ENCODE measurements around the gene PIP5K1C. TPM values are rescaled to one million over a fixed set of nuclear protein-coding genes. Genes with fewer than 3 reads are reported as not detected.

PIP5K1C gene
- total RNA-seq, 1 experiment from 2014 or later: 20.0 TPM

DNA sequence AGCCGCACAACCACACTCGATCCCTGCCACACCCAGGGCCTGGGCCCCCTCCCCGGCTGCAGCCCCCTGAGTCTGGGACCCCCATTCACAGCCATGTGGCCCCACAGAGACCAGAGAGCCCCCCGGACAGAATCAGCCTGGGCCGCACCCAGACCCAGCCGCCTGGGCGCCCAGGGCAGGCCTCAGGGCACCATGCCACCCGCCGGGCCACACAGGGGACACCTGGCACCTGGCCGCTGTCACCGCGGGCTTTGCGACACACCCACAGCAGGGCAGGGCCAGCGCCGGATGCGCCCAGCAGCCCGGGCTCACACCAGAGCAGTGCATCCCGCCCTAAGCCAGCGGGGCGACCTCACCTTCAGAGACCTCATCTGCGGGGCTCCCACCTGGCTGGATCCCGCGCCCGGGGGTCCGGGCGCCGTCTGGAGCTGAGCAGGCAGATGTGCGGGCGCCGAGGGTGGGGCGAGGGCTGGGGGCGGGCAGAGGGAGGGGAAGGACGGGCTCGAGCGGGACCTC lies 94.0 kb downstream of the PIP5K1C start:
- Histone ChIP-seq H3K9me2 (ENCODE audit: insufficient read depth) (no peaks in the 10 kb centered on the region), H3K27me3 (ENCODE audit: insufficient read depth, low read depth) (no peaks in the 10 kb centered on the region), H3K4me3 (peak overlapping the region; percentile 33; the same call in 1 of the 2 replicates), H3F3A (ENCODE audit: insufficient read depth, low read depth) (0 out of 2 replicates have a peak, but pooled peaks cover 7% of the 10 kb centered on the region), H4K20me1 (ENCODE audit: insufficient read depth) (no peaks in the 10 kb centered on the region), H3K4me2 (peak overlapping the region; percentile 68), H3K36me3 (ENCODE audit: low read depth) (no peaks in the 10 kb centered on the region), H3K79me2 (ENCODE audit: low read depth) (no peaks in the 10 kb centered on the region), H3K27ac (no peak overlapping the region), H3K9me3 (ENCODE audit: insufficient read depth, low read depth) (no peaks in the 10 kb centered on the region), H3K4me1 (replicated peaks; ENCODE audit: insufficient read depth) (0 out of 2 replicates have a peak, but pooled peaks cover 3% of the 10 kb centered on the region), H2AFZ (peak overlapping the region; percentile 62; the same call in 1 of the 2 replicates)
- intact Hi-C loops (cut with micrococcal nuclease; ENCODE audit: unreplicated experiment): no loop called here
- ChIA-PET CTCF (no interaction called here), POLR2A (ENCODE audit: unreplicated experiment) (no interaction called here)
- DNase-seq: peak; percentile 40 to 69
- no TSS peak for BruUV-seq (replicated peaks)
- TF ChIP-seq, protein P1, sequence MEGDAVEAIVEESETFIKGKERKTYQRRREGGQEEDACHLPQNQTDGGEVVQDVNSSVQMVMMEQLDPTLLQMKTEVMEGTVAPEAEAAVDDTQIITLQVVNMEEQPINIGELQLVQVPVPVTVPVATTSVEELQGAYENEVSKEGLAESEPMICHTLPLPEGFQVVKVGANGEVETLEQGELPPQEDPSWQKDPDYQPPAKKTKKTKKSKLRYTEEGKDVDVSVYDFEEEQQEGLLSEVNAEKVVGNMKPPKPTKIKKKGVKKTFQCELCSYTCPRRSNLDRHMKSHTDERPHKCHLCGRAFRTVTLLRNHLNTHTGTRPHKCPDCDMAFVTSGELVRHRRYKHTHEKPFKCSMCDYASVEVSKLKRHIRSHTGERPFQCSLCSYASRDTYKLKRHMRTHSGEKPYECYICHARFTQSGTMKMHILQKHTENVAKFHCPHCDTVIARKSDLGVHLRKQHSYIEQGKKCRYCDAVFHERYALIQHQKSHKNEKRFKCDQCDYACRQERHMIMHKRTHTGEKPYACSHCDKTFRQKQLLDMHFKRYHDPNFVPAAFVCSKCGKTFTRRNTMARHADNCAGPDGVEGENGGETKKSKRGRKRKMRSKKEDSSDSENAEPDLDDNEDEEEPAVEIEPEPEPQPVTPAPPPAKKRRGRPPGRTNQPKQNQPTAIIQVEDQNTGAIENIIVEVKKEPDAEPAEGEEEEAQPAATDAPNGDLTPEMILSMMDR (conservative IDR thresholded peaks at IDR 0.05): no peak
- TF ChIP-seq EZH2 (IDR thresholded peaks at IDR 0.05; ENCODE audit: low read depth): no peak

DNA sequence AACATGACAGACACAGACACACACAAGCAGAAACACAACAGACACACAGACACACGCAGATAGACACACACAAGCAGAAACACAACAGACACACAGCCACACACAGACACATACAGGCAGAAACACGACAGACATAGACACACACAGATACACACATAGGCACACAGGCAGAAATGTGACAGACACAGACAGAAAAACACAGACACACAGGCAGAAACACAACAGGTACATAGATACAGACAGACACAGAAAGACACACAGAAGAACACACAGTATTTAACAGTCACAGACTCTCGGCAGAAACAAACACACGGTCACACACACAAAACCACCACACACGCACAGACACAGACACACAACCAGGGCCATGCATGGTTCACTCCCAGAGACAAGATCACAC lies 94.5 kb downstream of the PIP5K1C start:
- intact Hi-C loops (cut with micrococcal nuclease; ENCODE audit: unreplicated experiment): no loop called here
- Histone ChIP-seq H3K4me1 (replicated peaks; ENCODE audit: insufficient read depth) (0 out of 2 replicates have a peak, but pooled peaks cover 3% of the 10 kb centered on the region), H3K9me2 (ENCODE audit: insufficient read depth) (no peaks in the 10 kb centered on the region), H4K20me1 (ENCODE audit: insufficient read depth) (no peaks in the 10 kb centered on the region), H2AFZ (no peak overlapping the region), H3K79me2 (ENCODE audit: low read depth) (no peaks in the 10 kb centered on the region), H3K36me3 (ENCODE audit: low read depth) (no peaks in the 10 kb centered on the region), H3K4me3 (no peak overlapping the region), H3K27ac (no peak overlapping the region), H3K27me3 (ENCODE audit: insufficient read depth, low read depth) (no peaks in the 10 kb centered on the region), H3K9me3 (ENCODE audit: insufficient read depth, low read depth) (no peaks in the 10 kb centered on the region), H3K4me2 (peak overlapping the region; percentile 68), H3F3A (ENCODE audit: insufficient read depth, low read depth) (0 out of 2 replicates have a peak, but pooled peaks cover 7% of the 10 kb centered on the region)
- ChIA-PET POLR2A (ENCODE audit: unreplicated experiment) (no interaction called here), CTCF (no interaction called here)
- no peak for DNase-seq
- BruUV-seq (replicated peaks): no TSS peak
- no peak for TF ChIP-seq EZH2 (IDR thresholded peaks at IDR 0.05; ENCODE audit: low read depth)
- TF ChIP-seq, protein P1 (conservative IDR thresholded peaks at IDR 0.05): no peak

DNA sequence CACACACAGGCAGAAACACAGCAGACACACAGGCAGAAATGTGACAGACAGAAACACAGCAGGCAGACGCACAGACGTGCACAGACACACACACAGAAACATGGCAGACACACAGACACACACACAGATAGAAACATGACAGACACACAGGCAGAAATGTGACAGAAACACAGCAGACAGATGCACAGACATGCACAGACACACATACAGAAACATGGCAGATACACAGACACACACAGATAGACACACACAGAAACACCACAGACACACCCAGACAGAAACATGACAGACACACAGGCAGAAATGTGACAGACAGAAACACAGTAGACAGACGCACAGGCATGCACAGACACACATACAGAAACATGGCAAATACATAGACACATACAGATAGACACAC lies 94.9 kb downstream of the PIP5K1C start:
- no peak for DNase-seq
- H2AFZ ChIP-seq: no peak overlapping the region
- H3K27ac ChIP-seq: no peak overlapping the region
- H3K79me2 ChIP-seq (ENCODE audit: low read depth): no peaks in the 10 kb centered on the region
- H3K9me3 ChIP-seq (ENCODE audit: insufficient read depth, low read depth): no peaks in the 10 kb centered on the region
- ChIA-PET POLR2A (ENCODE audit: unreplicated experiment) (no interaction called here), CTCF (no interaction called here)
- H3F3A ChIP-seq (ENCODE audit: insufficient read depth, low read depth): 0 out of 2 replicates have a peak, but pooled peaks cover 7% of the 10 kb centered on the region
- H3K9me2 ChIP-seq (ENCODE audit: insufficient read depth): no peaks in the 10 kb centered on the region
- intact Hi-C loops (cut with micrococcal nuclease; ENCODE audit: unreplicated experiment): no loop called here
- no peaks in the 10 kb centered on the region for H4K20me1 ChIP-seq (ENCODE audit: insufficient read depth)
- H3K4me2 ChIP-seq: no peak overlapping the region
- TF ChIP-seq, protein P1 (conservative IDR thresholded peaks at IDR 0.05): no peak
- no peak for TF ChIP-seq EZH2 (IDR thresholded peaks at IDR 0.05; ENCODE audit: low read depth)
- no peaks in the 10 kb centered on the region for H3K27me3 ChIP-seq (ENCODE audit: insufficient read depth, low read depth)
- BruUV-seq (replicated peaks): no TSS peak
- H3K4me3 ChIP-seq: no peak overlapping the region
- 0 out of 2 replicates have a peak, but pooled peaks cover 3% of the 10 kb centered on the region for H3K4me1 ChIP-seq (replicated peaks; ENCODE audit: insufficient read depth)
- no peaks in the 10 kb centered on the region for H3K36me3 ChIP-seq (ENCODE audit: low read depth)
